ENCODE measurements around the gene DUS2. TPM values are rescaled to one million over a fixed set of nuclear protein-coding genes. Genes with fewer than 3 reads are reported as not detected.
"Not testable (repeated sequence)": the region's sequence is repeated elsewhere in the genome, so short reads cannot be mapped to it uniquely, and the experiment has no call there.

The DUS2 gene
- total RNA-seq, 4 donors from 2014 or later, result 4.5 to 9.6 (median 7.1) TPM

DNA sequence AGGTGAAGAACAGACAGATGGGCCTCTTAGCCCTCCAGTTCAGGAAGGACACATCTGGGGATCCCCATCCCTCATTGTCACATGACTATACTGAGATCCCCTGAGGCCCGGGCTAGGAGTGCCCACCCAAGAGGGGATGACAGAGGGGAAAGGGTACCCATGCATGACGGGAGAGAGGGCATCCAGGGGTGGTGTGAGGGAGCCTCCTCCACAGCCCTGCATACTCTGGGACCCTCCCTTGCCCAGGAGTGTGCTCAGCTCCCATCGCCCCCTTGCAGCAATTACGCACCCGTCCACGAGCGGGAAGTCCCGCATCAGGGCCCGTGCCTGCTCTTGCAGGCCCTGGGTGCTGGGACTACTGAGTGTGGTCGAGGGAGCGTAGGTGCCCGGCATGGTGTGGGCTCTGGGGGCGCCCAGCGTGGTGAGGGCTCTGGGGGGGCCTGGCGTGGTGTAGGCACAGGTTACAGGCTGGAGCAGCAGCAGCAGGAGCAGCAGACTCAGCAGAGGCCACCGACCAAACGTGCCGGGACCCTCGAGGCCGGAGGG, 30.4 kb upstream of the DUS2 start:
- peak overlapping the region in 2 of 4 donors; percentile 47 to 52 for H3K4me3 ChIP-seq
- DNase-seq (no peak), ATAC-seq (no peak)
- H3K4me1 ChIP-seq, result peaks cover 31 to 41% of the 10 kb centered on the region in 2 donors
- intact Hi-C loops (cut with DNase I; ENCODE audit: low total_unique reads), result loop anchor here (1.0 to 2.0 kb wide), 3 partner anchors 48 to 236 kb away; no protein-coding TSS in a partner anchor
- H3K36me3 ChIP-seq, result no peaks in the 10 kb centered on the region
- in situ Hi-C loops (cut with MboI; ENCODE audit: low sequenced_read_pairs in 4 of 4), result loop anchor here in 2 of 4 donors (5.0 to 10.0 kb wide), 2 partner anchors 52 to 55 kb away; no protein-coding TSS in a partner anchor
- TF ChIP-seq CTCF (IDR thresholded peaks at IDR 0.05 in 4 of 5, conservative IDR thresholded peaks at IDR 0.05 in 1 of 5) (no peak), POLR2A (IDR thresholded peaks at IDR 0.05) (no peak)
- no peaks in the 10 kb centered on the region for H3K9me3 ChIP-seq
- no peaks in the 10 kb centered on the region for H3K27me3 ChIP-seq
- peak overlapping the region; percentile 78 to 83 (median 80) for H3K27ac ChIP-seq

DNA sequence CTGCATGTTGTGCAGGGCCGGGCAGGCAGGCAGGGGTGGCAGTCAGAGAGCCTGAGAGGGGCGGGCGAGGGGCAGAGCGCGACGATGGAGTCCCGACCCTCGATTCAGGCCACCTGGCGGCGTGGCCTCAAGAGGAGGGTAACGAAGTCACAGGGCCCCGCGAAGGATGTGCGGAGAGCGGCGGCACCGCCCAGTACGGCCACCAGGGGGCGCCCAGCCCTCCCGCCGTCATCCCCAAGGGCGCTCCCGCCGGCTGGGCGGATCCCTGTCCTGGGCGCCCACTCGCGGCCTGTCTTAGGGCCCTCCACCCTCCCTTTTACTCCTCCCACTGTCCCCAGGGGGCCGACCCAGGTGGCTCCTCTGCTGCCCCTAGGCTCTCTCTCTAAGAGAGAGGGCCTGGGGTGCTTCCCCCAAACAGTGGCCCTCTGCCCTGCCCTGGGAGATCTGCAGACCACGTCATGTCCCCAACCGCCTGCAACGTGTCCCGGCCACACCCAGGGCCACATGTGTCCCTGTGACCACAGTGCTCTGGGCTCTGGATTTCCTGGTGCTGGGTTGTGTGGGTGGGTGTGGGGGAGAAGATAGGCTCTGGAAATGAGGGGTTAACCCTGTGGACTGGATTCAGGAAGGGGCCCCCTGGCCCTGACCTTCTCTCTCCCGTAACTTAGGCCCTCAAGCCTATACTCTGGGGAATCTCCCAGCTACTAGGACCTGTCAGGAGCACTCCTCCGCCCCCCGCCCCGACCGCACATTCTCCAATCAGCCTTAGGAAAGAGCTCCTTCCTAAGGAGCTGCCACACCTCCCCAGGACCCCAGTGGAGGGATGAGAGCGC, 29.7 kb upstream of the DUS2 start:
- ATAC-seq (peak; percentile 73 to 74), DNase-seq (peak; percentile 62 to 77)
- Histone ChIP-seq H3K9me3 (no peaks in the 10 kb centered on the region), H3K27ac (peak overlapping the region; percentile 78 to 83 (median 80)), H3K4me3 (peak overlapping the region; percentile 43 to 59 (median 50)), H3K27me3 (no peaks in the 10 kb centered on the region), H3K36me3 (no peaks in the 10 kb centered on the region), H3K4me1 (peaks cover 24 to 34% of the 10 kb centered on the region in 2 donors)
- intact Hi-C loops (cut with DNase I; ENCODE audit: low total_unique reads), result loop anchor here (1.0 to 2.0 kb wide), 3 partner anchors 47 to 235 kb away; no protein-coding TSS in a partner anchor
- in situ Hi-C loops (cut with MboI; ENCODE audit: low sequenced_read_pairs in 4 of 4), result loop anchor here in 2 of 4 donors (5.0 to 10.0 kb wide), 2 partner anchors 51 to 54 kb away; no protein-coding TSS in a partner anchor
- TF ChIP-seq CTCF (IDR thresholded peaks at IDR 0.05 in 4 of 5, conservative IDR thresholded peaks at IDR 0.05 in 1 of 5) (peak; percentile 97 to 100 (median 100)), POLR2A (IDR thresholded peaks at IDR 0.05) (peak; percentile 39 to 44)

GRCh38 chr16:67994040-67994408, 29.1 kb upstream of the DUS2 start:
- in situ Hi-C loops (cut with MboI; ENCODE audit: low sequenced_read_pairs in 4 of 4), result loop anchor here in 2 of 4 donors (5.0 to 10.0 kb wide), 2 partner anchors 51 to 53 kb away; no protein-coding TSS in a partner anchor
- H3K9me3 ChIP-seq; DNase-seq; H3K36me3 ChIP-seq; H3K27me3 ChIP-seq; ATAC-seq; intact Hi-C loops (cut with DNase I; ENCODE audit: low total_unique reads); H3K4me3 ChIP-seq: not testable (repeated sequence)
- H3K27ac ChIP-seq, result peak overlapping the region; percentile 78 to 83 (median 80)
- H3K4me1 ChIP-seq, result peaks cover 18 to 28% of the 10 kb centered on the region in 2 donors

DNA sequence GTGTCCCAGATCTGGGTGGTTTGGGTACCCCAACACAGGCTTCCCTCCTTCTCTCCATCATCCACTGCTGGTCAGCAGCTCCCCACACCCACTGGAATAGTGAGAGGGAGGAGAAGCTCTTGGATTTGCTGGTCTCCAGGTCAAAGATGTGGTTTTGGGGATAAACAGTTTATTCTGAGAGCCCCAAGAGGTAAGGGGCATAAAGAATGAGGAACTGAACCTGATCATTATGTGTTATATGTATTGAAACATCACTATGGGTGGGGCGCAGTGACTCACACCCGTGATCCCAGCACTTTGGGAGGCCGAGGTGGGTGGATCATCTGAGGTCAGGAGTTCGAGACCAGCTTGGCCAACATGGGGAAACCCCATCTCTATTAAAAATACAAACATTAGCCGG, 27.7 kb upstream of the DUS2 start:
- in situ Hi-C loops (cut with MboI; ENCODE audit: low sequenced_read_pairs in 4 of 4) (loop anchor here in 1 of 4 donors (10.0 kb wide), 1 partner anchor 49 kb away; no protein-coding TSS in a partner anchor), intact Hi-C loops (cut with DNase I; ENCODE audit: low total_unique reads) (no loop called here)
- no peaks in the 10 kb centered on the region for H3K9me3 ChIP-seq
- TF ChIP-seq CTCF (IDR thresholded peaks at IDR 0.05 in 4 of 5, conservative IDR thresholded peaks at IDR 0.05 in 1 of 5), result no peak
- no peak for TF ChIP-seq POLR2A (IDR thresholded peaks at IDR 0.05)
- no peak for ATAC-seq
- H3K4me1 ChIP-seq, result peaks cover 8 to 14% of the 10 kb centered on the region in 2 donors
- no peak overlapping the region for H3K27ac ChIP-seq
- no peak for DNase-seq
- H3K27me3 ChIP-seq, result no peaks in the 10 kb centered on the region
- H3K36me3 ChIP-seq, result no peaks in the 10 kb centered on the region
- H3K4me3 ChIP-seq, result no peak overlapping the region

GRCh38 chr16:67996666-67997065, 26.4 kb upstream of the DUS2 start:
- Histone ChIP-seq H3K4me3 (no peak overlapping the region), H3K4me1 (peaks cover 4 to 13% of the 10 kb centered on the region in 2 donors), H3K27ac (no peak overlapping the region), H3K36me3 (no peaks in the 10 kb centered on the region), H3K27me3 (no peaks in the 10 kb centered on the region), H3K9me3 (no peaks in the 10 kb centered on the region)
- in situ Hi-C loops (cut with MboI; ENCODE audit: low sequenced_read_pairs in 4 of 4) (loop anchor here in 1 of 4 donors (10.0 kb wide), 1 partner anchor 48 kb away; no protein-coding TSS in a partner anchor), intact Hi-C loops (cut with DNase I; ENCODE audit: low total_unique reads) (no loop called here)
- ATAC-seq, result no peak
- no peak for DNase-seq
- TF ChIP-seq CTCF (IDR thresholded peaks at IDR 0.05 in 4 of 5, conservative IDR thresholded peaks at IDR 0.05 in 1 of 5), result no peak

DNA sequence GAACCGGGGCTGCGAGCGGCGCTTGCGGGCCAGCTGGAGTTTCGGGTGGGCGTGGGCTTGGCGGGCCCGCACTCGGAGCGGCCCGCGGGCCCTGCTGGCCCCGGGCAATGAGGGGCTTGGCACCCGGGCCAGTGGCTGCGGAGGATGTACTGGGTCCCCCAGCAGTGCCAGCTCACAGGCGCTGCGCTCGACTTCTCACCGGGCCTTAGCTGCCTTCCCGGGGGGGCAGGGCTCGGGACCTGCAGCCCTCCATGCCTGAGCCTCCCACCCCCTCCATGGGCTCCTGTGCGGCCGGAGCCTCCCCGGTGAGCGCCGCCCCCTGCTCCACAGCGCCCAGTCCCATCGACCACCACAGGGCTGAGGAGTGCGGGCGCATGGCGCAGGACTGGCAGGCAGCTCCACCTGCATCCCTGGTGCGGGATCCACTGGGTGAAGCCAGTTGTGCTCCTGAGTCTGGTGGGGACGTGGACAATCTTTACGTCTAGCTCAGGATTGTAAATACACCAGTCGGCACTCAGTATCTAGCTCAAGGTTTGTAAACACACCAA, 24.8 kb upstream of the DUS2 start:
- H3K27me3 ChIP-seq; H3K27ac ChIP-seq; ATAC-seq; H3K36me3 ChIP-seq; H3K4me1 ChIP-seq; intact Hi-C loops (cut with DNase I; ENCODE audit: low total_unique reads); H3K9me3 ChIP-seq; H3K4me3 ChIP-seq; DNase-seq: not testable (repeated sequence)
- in situ Hi-C loops (cut with MboI; ENCODE audit: low sequenced_read_pairs in 4 of 4), result loop anchor here in 1 of 4 donors (10.0 kb wide), 1 partner anchor 46 kb away; no protein-coding TSS in a partner anchor

All from gastrocnemius medialis (tissue), 4 donors.